ENCODE measurements around the gene MBD1.
"Not testable (repeated sequence)": the region's sequence is repeated elsewhere in the genome, so short reads cannot be mapped to it uniquely, and the experiment has no call there.

Gene MBD1

GRCh38 chr18:50313031-50313607 is 31.8 kb upstream of the MBD1 start:
- ChIA-PET POLR2A (ENCODE audit: low non-redundant PET) (no interaction called here), CTCF (no interaction called here)
- no peak for TF ChIP-seq CTCF (conservative IDR thresholded peaks at IDR 0.05; ENCODE audit: low read depth)
- H3K27ac ChIP-seq, result no peak overlapping the region
- DNase-seq (ENCODE audit: low spot score), result no peak

GRCh38 chr18:50312296-50313030 is 31.1 kb upstream of the MBD1 start:
- DNase-seq (ENCODE audit: low spot score), result no peak
- POLR2A ChIA-PET (ENCODE audit: low non-redundant PET), result no interaction called here
- CTCF ChIA-PET, result no interaction called here
- TF ChIP-seq CTCF (conservative IDR thresholded peaks at IDR 0.05; ENCODE audit: low read depth), result no peak
- H3K27ac ChIP-seq, result no peak overlapping the region

GRCh38 chr18:50311650-50312049 is 30.3 kb upstream of the MBD1 start:
- ChIA-PET POLR2A (ENCODE audit: low non-redundant PET) (no interaction called here), CTCF (no interaction called here)
- no peak overlapping the region for H3K27ac ChIP-seq
- no peak for TF ChIP-seq CTCF (conservative IDR thresholded peaks at IDR 0.05; ENCODE audit: low read depth)
- DNase-seq (ENCODE audit: low spot score), result no peak

GRCh38 chr18:50310080-50310479 is 28.8 kb upstream of the MBD1 start:
- POLR2A ChIA-PET (ENCODE audit: low non-redundant PET), result no interaction called here

GRCh38 chr18:50308851-50309250 is 27.5 kb upstream of the MBD1 start:
- CTCF ChIA-PET, result interaction anchor here (0.7 to 0.9 kb wide), 2 partner anchors 24 to 30 kb away, joined by 3 to 4 read pairs; no protein-coding TSS in a partner anchor
- H3K27ac ChIP-seq; POLR2A ChIA-PET (ENCODE audit: low non-redundant PET); DNase-seq (ENCODE audit: low spot score): not testable (repeated sequence)

More at GRCh38 chr18:50310080-50310479, 28.8 kb upstream of the MBD1 start:
- CTCF ChIA-PET, result interaction anchor here (0.5 to 0.6 kb wide), 2 partner anchors 71 to 680 kb away, joined by 3 read pairs; no protein-coding TSS in a partner anchor
- no peak for DNase-seq (ENCODE audit: low spot score)
- TF ChIP-seq CTCF (conservative IDR thresholded peaks at IDR 0.05; ENCODE audit: low read depth), result no peak
- no peak overlapping the region for H3K27ac ChIP-seq

- H3K27ac ChIP-seq, result peak overlapping the region; percentile 81
- no peak for TF ChIP-seq CTCF (conservative IDR thresholded peaks at IDR 0.05; ENCODE audit: low read depth)
- ChIA-PET CTCF (interaction anchor here (0.7 kb wide), 1 partner anchor 29 kb away, joined by 4 read pairs; no protein-coding TSS in a partner anchor), POLR2A (ENCODE audit: low non-redundant PET) (interaction anchor here (0.5 kb wide), 1 partner anchor 54 kb away, joined by 5 read pairs; no protein-coding TSS in a partner anchor)
- DNase-seq (ENCODE audit: low spot score), result peak; percentile 82
Measured at GRCh38 chr18:50307738-50308470, 26.6 kb upstream of the MBD1 start.

Measured in RWPE1 (cell line).